ENCODE data around the gene RNASE2. TPM values are rescaled to one million over a fixed set of nuclear protein-coding genes. Genes with fewer than 3 reads are reported as not detected.
A peak's percentile ranks its signal among the peaks of the same experiment; 100 is the strongest.

RNASE2 gene
- total RNA-seq, 2 donors from 2014 or later: 6.9 to 7.2 TPM

- no peaks in the 10 kb centered on the region for H3K9me3 ChIP-seq
- TF ChIP-seq CTCF (IDR thresholded peaks at IDR 0.05): no peak
- no peaks in the 10 kb centered on the region for H3K27me3 ChIP-seq (replicated peaks; ENCODE audit: insufficient read depth)
- peak overlapping the region; percentile 77 to 88 for H3K27ac ChIP-seq
- peaks cover 16% of the 10 kb centered on the region for H3K36me3 ChIP-seq
- DNase-seq (ENCODE audit: low spot score) (no peak), ATAC-seq (ENCODE audit: insufficient number of reproducible peaks, low FRiP score, low read depth) (no peak)
- H3K4me3 ChIP-seq: peak overlapping the region; percentile 88
- peaks cover 34 to 52% of the 10 kb centered on the region in 2 donors for H3K4me1 ChIP-seq (ENCODE audit: control insufficient read depth in 1 of 2, low read depth in 2 of 2)
Observed at GRCh38 chr14:20988717-20989470, 33.6 kb downstream of the RNASE2 start.

- Histone ChIP-seq H3K9me3 (no peaks in the 10 kb centered on the region), H3K36me3 (peaks cover 19% of the 10 kb centered on the region), H3K4me3 (peak overlapping the region; percentile 88), H3K27me3 (replicated peaks; ENCODE audit: insufficient read depth) (no peaks in the 10 kb centered on the region), H3K27ac (peak overlapping the region; percentile 77 to 88), H3K4me1 (ENCODE audit: control insufficient read depth in 1 of 2, low read depth in 2 of 2) (peaks cover 34 to 52% of the 10 kb centered on the region in 2 donors)
- TF ChIP-seq CTCF (IDR thresholded peaks at IDR 0.05): no peak
- ATAC-seq (ENCODE audit: insufficient number of reproducible peaks, low FRiP score, low read depth) (no peak), DNase-seq (ENCODE audit: low spot score) (no peak)
Observed at GRCh38 chr14:20989471-20989786, 34.1 kb downstream of the RNASE2 start.

GRCh38 chr14:20989787-20990600 is 34.7 kb downstream of the RNASE2 start, which contains the start of gene METTL17:
Gene METTL17 (plus strand): TSS chr14:20989980. CDS start chr14:20990003, 23 bp downstream.
- H3K36me3 ChIP-seq: peaks cover 25% of the 10 kb centered on the region
- ATAC-seq (ENCODE audit: insufficient number of reproducible peaks, low FRiP score, low read depth): peak; percentile 87

GRCh38 chr14:20996521-20996920 is 41.2 kb downstream of the RNASE2 start:
- no peaks in the 10 kb centered on the region for H3K9me3 ChIP-seq
- no peak for DNase-seq (ENCODE audit: low spot score)
- no peak for TF ChIP-seq CTCF (IDR thresholded peaks at IDR 0.05)
- peaks cover 41% of the 10 kb centered on the region for H3K36me3 ChIP-seq
- H3K27me3 ChIP-seq (replicated peaks; ENCODE audit: insufficient read depth): no peaks in the 10 kb centered on the region
- no peak overlapping the region for H3K27ac ChIP-seq
- no peak for ATAC-seq (ENCODE audit: insufficient number of reproducible peaks, low FRiP score, low read depth)
- H3K4me3 ChIP-seq: no peak overlapping the region
- peaks cover 2 to 11% of the 10 kb centered on the region in 2 donors for H3K4me1 ChIP-seq (ENCODE audit: control insufficient read depth in 1 of 2, low read depth in 2 of 2)

More at GRCh38 chr14:20989787-20990600, 34.7 kb downstream of the RNASE2 start, which contains the start of gene METTL17:
- H3K4me3 ChIP-seq: peak within 1 kb of the TSS; percentile 88
- H3K4me1 ChIP-seq (ENCODE audit: control insufficient read depth in 1 of 2, low read depth in 2 of 2): peaks cover 34 to 52% of the 10 kb centered on the region in 2 donors
- no peaks in the 10 kb centered on the region for H3K9me3 ChIP-seq
- peak; percentile 83 for DNase-seq (ENCODE audit: low spot score)
- TF ChIP-seq CTCF (IDR thresholded peaks at IDR 0.05): no peak
- peak within 1 kb of the TSS; percentile 77 to 88 for H3K27ac ChIP-seq
- no peaks in the 10 kb centered on the region for H3K27me3 ChIP-seq (replicated peaks; ENCODE audit: insufficient read depth)

GRCh38 chr14:20997115-20997514 is 41.8 kb downstream of the RNASE2 start:
- DNase-seq (ENCODE audit: low spot score) (no peak), ATAC-seq (ENCODE audit: insufficient number of reproducible peaks, low FRiP score, low read depth) (no peak)
- H3K36me3 ChIP-seq: peaks cover 36% of the 10 kb centered on the region
- TF ChIP-seq CTCF (IDR thresholded peaks at IDR 0.05): no peak
- H3K9me3 ChIP-seq: no peaks in the 10 kb centered on the region
- H3K4me3 ChIP-seq: no peak overlapping the region
- H3K27ac ChIP-seq: no peak overlapping the region
- no peaks in the 10 kb centered on the region for H3K27me3 ChIP-seq (replicated peaks; ENCODE audit: insufficient read depth)
- H3K4me1 ChIP-seq (ENCODE audit: control insufficient read depth in 1 of 2, low read depth in 2 of 2): peaks cover 0 to 6% of the 10 kb centered on the region in 2 donors

All from thoracic aorta (tissue), 2 donors.